ENCODE results near the gene SYNCRIP. TPM values are rescaled to one million over a fixed set of nuclear protein-coding genes. Genes with fewer than 3 reads are reported as not detected.

SYNCRIP gene
- total RNA-seq, 1 experiment from 2014 or later = 103 TPM

DNA sequence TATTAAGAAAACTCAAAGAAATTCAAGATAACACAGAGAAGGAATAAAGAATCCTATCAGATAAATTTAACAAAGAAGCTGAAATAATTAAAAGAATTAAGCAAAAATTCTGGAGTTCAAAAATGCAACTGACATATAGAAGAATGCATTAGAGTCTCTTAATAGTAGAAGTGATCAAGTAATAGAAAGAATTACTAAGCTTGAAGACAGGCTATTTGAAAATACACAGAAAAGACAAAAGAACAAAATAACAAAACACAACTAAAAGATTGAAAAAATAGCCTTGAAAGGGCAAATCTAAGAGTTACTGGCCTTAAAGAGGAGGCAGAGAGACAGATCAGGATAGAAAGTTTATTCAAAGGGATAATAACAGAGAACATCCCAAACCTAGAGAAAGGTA is 61.1 kb downstream of the SYNCRIP start:
- Histone ChIP-seq H3K36me3 (ENCODE audit: low read depth) (no peaks in the 10 kb centered on the region), H3F3A (ENCODE audit: insufficient read depth, low read depth) (peaks cover 10% of the 10 kb centered on the region; the same call in 1 of the 2 replicates), H4K20me1 (ENCODE audit: insufficient read depth) (no peaks in the 10 kb centered on the region), H3K9me2 (ENCODE audit: insufficient read depth) (no peaks in the 10 kb centered on the region), H3K27ac (peak overlapping the region; percentile 55; the same call in 1 of the 2 replicates), H3K9me3 (ENCODE audit: insufficient read depth, low read depth) (no peaks in the 10 kb centered on the region; the same call in 1 of the 2 replicates), H3K4me1 (replicated peaks; ENCODE audit: insufficient read depth) (peaks cover 22% of the 10 kb centered on the region), H3K4me2 (peak overlapping the region; percentile 36; the same call in 1 of the 2 replicates), H2AFZ (no peak overlapping the region), H3K27me3 (ENCODE audit: insufficient read depth, low read depth) (no peaks in the 10 kb centered on the region), H3K4me3 (no peak overlapping the region), H3K79me2 (ENCODE audit: low read depth) (peaks cover 80% of the 10 kb centered on the region)
- BruUV-seq (replicated peaks) = no TSS peak
- DNase-seq = no peak
- TF ChIP-seq, protein P1, sequence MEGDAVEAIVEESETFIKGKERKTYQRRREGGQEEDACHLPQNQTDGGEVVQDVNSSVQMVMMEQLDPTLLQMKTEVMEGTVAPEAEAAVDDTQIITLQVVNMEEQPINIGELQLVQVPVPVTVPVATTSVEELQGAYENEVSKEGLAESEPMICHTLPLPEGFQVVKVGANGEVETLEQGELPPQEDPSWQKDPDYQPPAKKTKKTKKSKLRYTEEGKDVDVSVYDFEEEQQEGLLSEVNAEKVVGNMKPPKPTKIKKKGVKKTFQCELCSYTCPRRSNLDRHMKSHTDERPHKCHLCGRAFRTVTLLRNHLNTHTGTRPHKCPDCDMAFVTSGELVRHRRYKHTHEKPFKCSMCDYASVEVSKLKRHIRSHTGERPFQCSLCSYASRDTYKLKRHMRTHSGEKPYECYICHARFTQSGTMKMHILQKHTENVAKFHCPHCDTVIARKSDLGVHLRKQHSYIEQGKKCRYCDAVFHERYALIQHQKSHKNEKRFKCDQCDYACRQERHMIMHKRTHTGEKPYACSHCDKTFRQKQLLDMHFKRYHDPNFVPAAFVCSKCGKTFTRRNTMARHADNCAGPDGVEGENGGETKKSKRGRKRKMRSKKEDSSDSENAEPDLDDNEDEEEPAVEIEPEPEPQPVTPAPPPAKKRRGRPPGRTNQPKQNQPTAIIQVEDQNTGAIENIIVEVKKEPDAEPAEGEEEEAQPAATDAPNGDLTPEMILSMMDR (conservative IDR thresholded peaks at IDR 0.05) = no peak
- no peak for TF ChIP-seq EZH2 (IDR thresholded peaks at IDR 0.05; ENCODE audit: low read depth)
- ChIA-PET POLR2A (ENCODE audit: unreplicated experiment) (no interaction called here), CTCF (no interaction called here)
- intact Hi-C loops (cut with micrococcal nuclease; ENCODE audit: unreplicated experiment) = no loop called here

DNA sequence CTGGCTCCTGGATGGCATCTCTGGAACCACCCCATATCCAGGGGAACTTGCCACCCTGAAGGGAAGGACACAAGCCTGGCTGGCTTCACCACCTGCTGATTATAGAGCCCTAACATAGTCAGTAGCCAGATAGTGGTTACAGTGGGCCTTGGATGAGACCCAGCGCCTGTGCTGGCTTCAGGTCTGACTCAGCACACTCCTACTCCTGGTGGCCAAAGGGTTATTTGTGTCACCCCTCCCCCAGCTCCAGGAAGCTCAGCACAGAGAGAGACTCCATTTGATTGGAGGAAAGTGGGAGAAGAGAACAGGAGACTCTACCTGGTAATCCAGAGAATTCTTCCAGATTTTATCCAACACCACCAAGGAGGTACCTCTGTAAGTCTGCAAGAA is 61.8 kb downstream of the SYNCRIP start:
- DNase-seq = no peak
- H3K4me2 ChIP-seq = peak overlapping the region; percentile 36
- POLR2A ChIA-PET (ENCODE audit: unreplicated experiment) = no interaction called here
- no peak overlapping the region for H2AFZ ChIP-seq
- H3F3A ChIP-seq (ENCODE audit: insufficient read depth, low read depth) = peaks cover 10% of the 10 kb centered on the region; the same call in 1 of the 2 replicates
- H3K27me3 ChIP-seq (ENCODE audit: insufficient read depth, low read depth) = no peaks in the 10 kb centered on the region
- CTCF ChIA-PET = no interaction called here
- H3K79me2 ChIP-seq (ENCODE audit: low read depth) = peaks cover 84% of the 10 kb centered on the region
- H3K36me3 ChIP-seq (ENCODE audit: low read depth) = no peaks in the 10 kb centered on the region
- no peaks in the 10 kb centered on the region; the same call in 1 of the 2 replicates for H3K9me3 ChIP-seq (ENCODE audit: insufficient read depth, low read depth)
- no peaks in the 10 kb centered on the region for H3K9me2 ChIP-seq (ENCODE audit: insufficient read depth)
- intact Hi-C loops (cut with micrococcal nuclease; ENCODE audit: unreplicated experiment) = no loop called here
- no peak overlapping the region for H3K4me3 ChIP-seq
- H3K27ac ChIP-seq = peak overlapping the region; percentile 55
- no TSS peak for BruUV-seq (replicated peaks)
- TF ChIP-seq, protein P1 (conservative IDR thresholded peaks at IDR 0.05) = no peak
- no peak for TF ChIP-seq EZH2 (IDR thresholded peaks at IDR 0.05; ENCODE audit: low read depth)
- peaks cover 22% of the 10 kb centered on the region for H3K4me1 ChIP-seq (replicated peaks; ENCODE audit: insufficient read depth)
- no peaks in the 10 kb centered on the region for H4K20me1 ChIP-seq (ENCODE audit: insufficient read depth)

DNA sequence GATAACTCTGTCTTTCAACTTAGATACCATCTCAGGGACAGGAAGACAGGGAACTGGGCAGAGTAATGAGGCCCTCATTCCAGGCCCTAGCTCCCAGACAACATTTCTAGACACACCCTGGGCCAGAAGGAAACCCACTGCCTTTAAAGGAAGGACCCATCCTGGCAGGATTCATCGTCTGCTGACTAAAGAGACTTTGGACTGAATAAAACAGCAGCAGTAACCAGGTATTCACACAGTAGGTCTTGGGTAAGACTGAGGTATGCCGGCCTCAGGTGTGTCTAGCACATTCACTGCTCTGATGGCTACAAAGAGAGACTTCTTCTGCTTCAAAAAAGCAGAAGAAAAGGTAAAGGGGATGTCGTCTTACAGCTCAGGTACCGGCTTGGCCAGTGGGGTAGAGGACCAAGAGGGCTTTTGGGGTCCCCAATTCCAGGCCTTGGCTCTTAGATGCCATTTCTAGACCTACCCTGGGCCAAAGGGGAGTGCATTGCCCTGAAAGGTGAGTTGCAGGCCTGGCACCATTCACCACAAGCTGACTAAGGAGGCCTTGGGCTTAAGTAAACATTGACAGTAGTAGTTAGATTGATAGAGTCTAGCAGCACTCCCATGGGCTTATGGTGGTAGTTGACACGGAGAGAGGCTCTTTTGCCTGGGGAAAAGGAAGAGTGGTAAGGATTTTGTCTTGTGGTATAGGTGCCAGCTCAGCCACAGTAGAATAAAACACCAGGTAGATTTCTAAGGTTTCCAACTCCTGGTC is 62.4 kb downstream of the SYNCRIP start:
- no peak overlapping the region for H3K4me3 ChIP-seq
- H3K27me3 ChIP-seq (ENCODE audit: insufficient read depth, low read depth) = no peaks in the 10 kb centered on the region
- H3K9me3 ChIP-seq (ENCODE audit: insufficient read depth, low read depth) = no peaks in the 10 kb centered on the region; the same call in 1 of the 2 replicates
- no TSS peak for BruUV-seq (replicated peaks)
- no peaks in the 10 kb centered on the region for H3K36me3 ChIP-seq (ENCODE audit: low read depth)
- CTCF ChIA-PET = no interaction called here
- peak overlapping the region; percentile 55 for H3K27ac ChIP-seq
- DNase-seq = peak; percentile 13 to 65
- H3K4me1 ChIP-seq (replicated peaks; ENCODE audit: insufficient read depth) = peaks cover 22% of the 10 kb centered on the region
- TF ChIP-seq, protein P1 (conservative IDR thresholded peaks at IDR 0.05) = no peak
- TF ChIP-seq EZH2 (IDR thresholded peaks at IDR 0.05; ENCODE audit: low read depth) = no peak
- H2AFZ ChIP-seq = no peak overlapping the region
- H4K20me1 ChIP-seq (ENCODE audit: insufficient read depth) = no peaks in the 10 kb centered on the region
- POLR2A ChIA-PET (ENCODE audit: unreplicated experiment) = no interaction called here
- intact Hi-C loops (cut with micrococcal nuclease; ENCODE audit: unreplicated experiment) = no loop called here
- H3K79me2 ChIP-seq (ENCODE audit: low read depth) = peaks cover 84% of the 10 kb centered on the region
- H3F3A ChIP-seq (ENCODE audit: insufficient read depth, low read depth) = peaks cover 10% of the 10 kb centered on the region; the same call in 1 of the 2 replicates
- peak overlapping the region; percentile 36 for H3K4me2 ChIP-seq
- H3K9me2 ChIP-seq (ENCODE audit: insufficient read depth) = no peaks in the 10 kb centered on the region
